Occipital lobe (tissue), 2 donors: Measurements from ENCODE around the gene DACH1. TPM values are rescaled to one million over a fixed set of nuclear protein-coding genes. Genes with fewer than 3 reads are reported as not detected.
A peak's percentile ranks its signal among the peaks of the same experiment; 100 is the strongest.
"Not testable (repeated sequence)": the region's sequence is repeated elsewhere in the genome, so short reads cannot be mapped to it uniquely, and the experiment has no call there.

Experiments used
- DNase-seq: peaks from one replicate; lab custom pipeline; 2025; lab: John Stamatoyannopoulos, UW
- total RNA-seq: library from RNA; depleted of rRNA; stranded (reverse); fragments of >200 nt; gene quantifications from one replicate; pipeline ENCODE4 v1.2.3, GENCODE V29; 2014

DACH1 gene
- 3.6 TPM for total RNA-seq

DNA sequence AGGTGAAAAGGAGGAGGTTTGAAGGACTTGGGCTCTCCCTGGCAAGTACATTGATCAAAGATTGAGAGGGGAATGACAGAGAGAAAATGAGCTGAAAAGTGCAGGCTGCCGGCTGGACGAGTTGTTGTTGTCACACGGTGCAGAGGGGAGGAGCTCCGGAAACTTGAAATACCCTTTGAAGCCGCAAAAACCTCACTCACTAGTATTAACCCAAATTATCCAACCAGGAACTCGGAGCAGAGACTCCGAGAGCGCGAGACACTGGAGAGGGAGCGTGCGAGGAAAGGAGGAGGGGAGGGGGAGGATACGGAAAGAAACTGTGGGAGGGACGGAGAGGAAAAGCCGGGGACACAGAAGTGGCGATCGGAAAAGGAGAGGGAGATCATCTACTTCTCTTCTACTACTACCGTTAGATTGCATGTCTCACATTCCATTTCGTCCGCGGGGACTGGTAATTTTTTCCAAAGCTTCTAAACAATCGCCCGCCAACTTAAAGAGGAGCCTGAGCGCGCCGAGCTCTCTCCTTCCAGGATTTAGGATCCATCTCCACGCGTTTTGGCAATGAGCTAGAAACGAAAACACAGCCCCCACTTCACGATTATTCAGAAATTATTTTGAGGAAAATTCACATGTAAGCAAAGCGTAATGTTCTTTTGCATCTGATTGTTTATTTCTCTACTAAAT is at the start of gene DACH1:
Gene DACH1, minus strand, starts transcription at position 74 of the 684 bp plus-strand sequence.
- DNase-seq, result peak; percentile 45

DNA sequence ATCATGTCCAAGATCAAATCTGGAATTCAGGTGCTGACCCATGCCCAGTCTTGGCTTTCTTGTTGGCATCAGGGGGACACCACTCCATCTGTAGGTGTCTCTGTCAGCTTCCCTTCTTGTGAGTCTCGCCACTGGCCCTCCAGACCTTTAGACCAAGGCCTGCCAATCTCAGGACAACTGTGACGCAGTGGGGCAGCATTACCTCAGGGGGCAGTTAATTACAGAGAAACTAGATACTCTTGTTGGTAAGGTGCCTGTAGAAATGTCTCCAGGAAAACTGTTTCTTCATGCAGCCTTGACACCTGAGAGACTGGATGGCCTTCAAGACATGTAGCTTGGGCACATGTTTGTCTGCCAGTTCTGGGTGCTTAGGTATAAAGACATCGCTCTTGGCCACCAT is 46.7 kb upstream of the DACH1 start:
- no peak for DNase-seq

DNA sequence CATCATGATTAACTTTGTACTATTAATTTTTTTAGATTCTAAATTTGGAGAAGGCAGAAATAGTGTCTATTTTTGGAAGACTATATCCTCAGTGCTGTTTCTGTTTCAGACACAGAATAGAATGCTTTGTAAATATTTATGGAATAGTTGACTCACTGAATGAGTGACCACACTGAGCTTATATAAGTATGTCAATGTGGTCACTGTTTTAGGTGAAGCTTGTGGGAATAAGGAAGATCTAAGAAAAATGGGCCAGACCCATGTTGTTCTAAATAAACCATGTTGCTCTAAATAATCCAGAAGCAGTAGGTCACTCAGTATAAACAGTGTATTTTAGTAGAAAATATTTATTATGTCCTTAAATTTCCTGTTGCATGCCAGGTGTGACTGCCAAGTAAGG is 45.5 kb upstream of the DACH1 start:
- DNase-seq, result no peak

DNA sequence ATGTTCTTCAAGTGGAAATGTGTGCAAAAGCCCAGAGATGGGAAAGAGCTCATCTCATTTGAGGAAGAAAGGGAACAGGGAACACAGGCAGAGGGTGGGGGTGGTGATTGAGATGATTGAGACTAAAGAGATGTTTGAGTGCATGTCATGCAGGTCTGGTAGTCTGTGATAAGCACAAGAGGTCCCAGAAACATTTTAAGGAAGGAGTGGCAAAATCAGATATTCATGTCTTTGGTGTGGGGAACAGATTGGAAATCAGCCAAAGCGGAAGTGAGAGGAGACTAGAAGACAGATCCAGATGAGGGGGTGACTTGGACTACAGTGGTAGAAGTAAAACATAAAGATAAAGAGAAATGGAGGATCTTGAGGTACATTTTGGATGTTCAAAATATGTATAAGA is 39.4 kb upstream of the DACH1 start:
- DNase-seq, result no peak

DNA sequence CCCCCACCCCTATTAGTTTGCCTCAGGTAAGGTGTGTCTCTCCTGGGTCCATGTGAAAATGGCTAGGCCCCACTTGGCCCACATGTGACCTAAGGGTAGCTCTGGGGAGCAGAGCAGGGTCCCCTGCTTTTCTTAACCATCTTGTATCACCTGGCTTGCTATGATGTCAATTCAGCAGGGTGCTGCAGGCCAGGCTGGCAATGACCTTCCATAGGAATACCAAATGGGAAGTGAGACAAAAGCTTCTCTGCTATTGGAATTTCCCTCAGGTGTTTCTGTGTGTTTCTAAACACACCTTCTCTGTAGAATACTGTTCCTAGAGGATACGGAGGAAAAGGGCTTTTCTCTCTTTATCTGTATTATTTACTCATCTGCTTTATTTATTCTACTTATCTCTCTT is 35.7 kb upstream of the DACH1 start:
- no peak for DNase-seq

DNA sequence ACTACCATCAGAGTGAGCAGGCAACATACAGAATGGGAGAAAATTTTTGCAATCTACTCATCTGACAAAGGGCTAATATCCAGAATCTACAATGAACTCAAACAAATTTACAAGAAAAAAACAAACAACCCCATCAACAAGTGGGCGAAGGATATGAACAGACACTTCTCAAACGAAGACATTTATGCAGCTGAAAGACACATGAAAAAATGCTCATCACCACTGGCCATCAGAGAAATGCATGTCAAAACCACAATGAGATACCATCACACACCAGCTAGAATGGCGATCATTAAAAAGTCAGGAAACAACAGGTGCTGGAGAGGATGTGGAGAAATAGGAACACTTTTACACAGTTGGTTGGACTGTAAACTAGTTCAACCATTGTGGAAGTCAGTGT is 26.5 kb upstream of the DACH1 start:
- DNase-seq, result not testable (repeated sequence)

DNA sequence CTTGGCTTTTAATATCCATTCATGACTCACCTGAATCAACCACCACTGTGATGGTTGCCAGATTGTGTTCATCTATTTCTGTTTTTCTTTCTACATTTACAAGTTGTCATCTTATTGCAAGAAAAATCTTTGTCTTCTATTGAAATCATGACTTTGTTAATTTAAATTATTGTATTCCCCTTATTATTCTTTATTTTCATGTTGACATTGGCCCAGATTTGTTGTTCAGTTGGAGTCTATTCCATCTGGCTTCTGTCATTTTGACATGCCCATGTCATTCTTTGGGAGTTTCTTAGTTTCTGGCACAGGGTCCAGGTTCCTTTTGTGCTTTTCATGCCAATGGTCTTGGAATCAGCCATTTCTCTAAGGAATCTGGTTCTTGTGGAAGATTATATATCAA is 19.9 kb upstream of the DACH1 start:
- no peak for DNase-seq

DNA sequence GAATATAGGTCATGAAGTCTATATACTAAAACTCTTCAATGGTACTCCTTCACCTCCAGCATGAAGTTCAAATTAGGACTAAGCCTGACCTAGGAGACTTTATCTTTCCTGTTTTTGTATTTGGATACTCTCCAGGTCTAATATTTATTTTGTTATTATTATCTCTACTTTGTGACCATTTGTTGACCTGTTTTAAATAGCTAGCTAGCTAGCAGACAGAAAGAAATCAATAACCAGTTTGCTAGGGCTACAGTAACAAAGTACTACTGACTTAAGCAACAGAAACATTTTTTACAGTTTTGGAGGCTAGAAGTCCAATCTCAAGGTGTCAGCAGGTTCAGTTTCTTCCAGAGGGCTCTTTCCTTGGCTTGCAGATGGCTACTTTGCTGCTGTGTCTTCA is 15.1 kb upstream of the DACH1 start:
- DNase-seq, result no peak

DNA sequence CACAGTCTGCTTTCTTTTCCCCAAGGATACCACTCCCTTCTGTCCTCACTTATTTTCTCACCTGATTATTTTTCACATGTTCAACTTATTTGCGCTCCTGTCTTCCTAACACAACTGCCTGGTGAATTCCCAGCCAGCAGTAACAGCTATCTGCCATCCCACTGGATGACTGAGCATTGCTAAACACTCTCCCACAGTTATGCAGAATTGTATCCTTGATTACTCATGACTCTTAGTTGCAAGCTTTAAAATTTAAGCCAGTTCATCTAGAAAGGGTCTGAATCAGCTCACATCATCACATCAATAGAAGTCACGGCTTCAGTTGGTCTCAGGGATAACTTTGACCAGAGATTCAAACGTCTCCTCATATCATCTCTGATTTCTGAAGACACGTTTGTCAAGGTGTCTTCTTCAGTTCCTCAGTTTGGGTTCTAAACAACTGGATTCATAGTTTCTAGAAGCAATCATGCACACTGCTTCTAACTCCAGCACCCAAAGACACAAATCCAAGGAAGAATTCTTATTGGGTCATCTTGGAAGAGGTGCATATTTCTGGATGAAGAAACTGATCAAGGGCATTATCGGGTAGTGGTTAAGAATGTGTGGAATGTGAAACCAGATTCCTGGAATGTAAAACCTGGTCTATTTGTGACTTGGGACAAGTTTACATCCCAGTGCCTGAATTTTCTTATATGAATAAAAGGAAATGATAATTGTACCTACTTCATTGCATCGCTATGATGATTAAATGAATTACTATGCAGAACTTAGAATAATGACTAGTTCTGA is 13.9 kb upstream of the DACH1 start:
- DNase-seq, result no peak

DNA sequence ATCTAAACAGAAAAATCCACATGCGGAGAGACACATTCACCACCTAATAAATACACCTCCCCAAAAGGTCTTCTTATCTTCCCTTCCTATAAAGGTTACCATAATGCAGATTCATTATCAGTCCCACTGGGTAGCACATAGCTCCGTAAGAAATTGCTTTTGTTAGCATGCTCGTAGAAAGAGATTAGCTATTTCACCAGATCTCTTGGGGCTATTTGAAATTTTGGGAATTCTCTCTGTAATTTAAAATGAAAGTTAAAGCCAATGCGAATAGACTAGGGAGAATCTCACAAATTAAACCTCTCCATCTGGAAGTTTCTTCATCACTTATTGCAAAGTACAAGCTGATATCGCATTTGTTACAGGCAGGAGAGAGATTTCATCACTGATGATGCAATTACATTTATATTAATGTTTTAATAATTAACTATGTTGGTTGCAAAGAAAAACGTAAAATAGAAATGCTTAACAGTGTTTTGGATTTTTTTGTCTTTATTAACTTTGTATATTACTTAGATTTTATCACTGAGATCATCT is 12.9 kb upstream of the DACH1 start:
- no peak for DNase-seq

DNA sequence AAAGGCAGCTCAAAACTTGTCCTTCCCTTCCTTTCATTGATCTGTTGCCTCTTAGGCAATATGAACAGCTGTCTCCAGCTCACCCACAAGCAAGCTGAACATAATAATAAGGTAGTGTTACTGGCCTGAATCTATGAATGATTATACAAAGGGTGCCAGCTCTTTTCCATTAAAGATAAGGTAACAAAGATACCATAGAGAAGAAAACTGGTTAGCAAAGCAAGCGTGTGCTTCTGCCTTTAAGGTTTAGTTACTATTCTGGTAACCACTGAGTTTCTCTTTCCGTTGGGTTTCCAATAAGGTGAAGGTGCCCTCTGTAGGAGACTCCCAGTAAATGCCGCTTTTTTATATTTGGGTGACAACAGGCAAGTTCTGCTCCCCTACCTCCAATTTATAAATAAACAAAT is 12.1 kb upstream of the DACH1 start:
- no peak for DNase-seq

DNA sequence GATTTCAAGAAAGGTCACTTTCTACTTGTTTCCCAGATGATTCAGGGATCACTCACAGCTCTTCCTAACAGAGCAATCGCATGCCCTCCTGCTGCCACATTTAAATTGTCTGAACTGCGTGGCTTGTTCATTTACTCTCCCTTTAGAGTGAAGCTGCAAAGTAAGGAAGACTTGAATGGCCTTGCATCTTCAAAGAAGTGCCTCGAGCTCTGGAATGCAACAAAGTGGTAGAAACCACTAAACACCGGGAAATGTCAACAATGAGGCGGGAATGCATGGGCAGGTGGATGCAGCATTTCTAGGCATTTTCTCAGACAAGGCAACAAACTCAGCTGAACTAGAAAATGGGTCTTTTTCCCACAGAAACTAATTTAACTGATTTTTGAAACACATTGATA is 10.3 kb upstream of the DACH1 start:
- DNase-seq, result no peak

DNA sequence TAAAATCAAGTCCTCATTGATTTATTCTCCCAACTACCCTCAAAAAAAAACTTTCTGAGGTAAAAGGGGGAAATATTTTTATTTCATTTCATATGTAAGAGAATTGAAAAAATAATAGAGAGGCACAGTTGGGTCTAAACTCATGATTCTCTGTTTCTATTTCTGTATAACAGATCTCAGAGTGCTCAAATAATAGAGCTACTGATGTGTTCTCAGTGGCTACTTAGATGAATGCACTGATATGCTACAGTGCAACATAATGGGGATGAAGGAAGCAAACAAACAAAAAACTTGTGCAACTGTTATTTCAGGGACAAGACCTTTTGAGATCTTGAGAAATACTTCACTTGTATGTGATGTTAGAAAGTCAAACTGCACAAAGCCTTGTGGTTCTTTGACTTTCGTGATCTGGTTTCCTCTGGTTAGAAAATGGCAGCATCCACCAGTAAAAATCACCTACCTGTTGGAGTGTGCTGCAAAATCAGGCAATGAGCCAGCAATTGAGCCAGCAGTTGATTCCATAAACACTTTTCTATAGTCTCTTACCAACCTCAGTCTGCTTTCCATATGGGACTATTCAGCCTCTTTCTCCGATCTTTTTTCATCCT is 9.7 kb upstream of the DACH1 start:
- no peak for DNase-seq

DNA sequence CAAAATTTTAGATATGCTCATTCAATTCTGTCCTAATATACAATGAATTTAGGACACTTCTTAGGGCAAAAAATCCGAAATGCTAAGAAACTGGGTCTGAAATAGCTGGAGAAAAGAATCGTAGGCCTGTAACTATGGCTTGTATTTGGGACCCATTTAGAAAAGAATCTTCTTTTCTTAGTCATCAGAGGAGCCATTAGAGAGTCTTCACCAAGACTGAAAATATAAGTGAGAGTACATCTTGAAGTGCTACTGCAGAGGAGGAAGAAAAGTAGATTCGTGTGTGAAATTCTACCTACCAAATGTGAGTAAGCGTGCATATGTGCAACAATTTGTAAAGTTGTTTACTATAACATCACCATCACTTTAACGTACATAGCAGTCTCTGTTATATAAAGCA is 8.8 kb upstream of the DACH1 start:
- DNase-seq, result no peak

DNA sequence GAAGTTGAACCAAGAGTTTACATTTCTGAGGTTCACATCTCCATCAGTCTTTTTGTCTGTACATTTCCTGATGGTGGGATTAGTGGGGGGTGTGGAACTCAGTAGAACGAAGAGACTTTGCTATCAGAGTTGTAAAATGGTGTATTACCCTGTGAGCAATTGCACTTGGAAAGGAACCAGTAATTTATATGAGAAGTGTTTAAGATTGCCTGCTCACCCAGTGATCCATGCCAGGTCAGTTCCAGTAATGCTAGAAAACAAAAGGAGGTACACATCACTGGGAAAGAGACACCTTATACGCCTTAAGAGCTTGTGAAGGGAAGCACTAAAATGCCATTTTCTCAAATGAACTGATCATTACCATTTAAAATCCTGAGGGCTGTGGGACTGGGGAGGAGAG is 7.5 kb upstream of the DACH1 start:
- no peak for DNase-seq

DNA sequence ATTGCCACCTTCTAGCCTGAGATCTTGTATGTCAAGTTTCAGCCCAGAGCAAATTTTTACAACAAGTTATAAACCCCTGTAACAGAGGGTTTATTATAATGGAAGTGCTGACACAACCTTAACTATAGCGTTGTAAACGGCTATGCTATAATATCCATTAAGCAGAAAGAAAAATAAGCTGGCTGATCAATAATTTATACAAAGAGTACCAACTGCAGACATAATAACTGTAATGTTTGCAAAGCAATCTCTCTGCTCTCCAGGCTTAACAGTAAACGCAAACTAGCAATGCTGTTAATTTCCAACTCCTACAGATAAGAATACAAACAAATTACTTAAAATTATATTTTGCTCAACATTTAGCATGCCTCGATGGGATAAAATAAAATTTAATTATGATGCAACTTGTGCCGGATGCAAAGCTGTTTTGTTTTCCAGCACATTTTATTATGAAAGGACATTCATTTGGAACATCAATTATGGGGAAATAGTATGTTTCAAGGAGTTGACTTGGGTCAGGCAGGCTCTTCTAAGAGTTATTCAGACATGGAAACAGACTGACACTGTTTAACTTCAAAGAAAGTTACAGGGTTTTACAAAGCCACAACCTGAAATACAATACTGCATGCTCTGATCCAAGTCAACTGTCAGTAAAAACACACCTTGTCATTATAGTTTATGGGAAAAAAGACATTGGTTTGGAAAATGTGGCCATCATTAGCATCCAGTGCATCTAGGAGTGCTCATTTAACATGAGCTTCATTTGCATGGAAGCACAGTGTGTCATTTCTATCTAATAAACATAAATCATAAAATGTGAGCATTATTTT is 6.6 kb upstream of the DACH1 start:
- DNase-seq, result no peak

DNA sequence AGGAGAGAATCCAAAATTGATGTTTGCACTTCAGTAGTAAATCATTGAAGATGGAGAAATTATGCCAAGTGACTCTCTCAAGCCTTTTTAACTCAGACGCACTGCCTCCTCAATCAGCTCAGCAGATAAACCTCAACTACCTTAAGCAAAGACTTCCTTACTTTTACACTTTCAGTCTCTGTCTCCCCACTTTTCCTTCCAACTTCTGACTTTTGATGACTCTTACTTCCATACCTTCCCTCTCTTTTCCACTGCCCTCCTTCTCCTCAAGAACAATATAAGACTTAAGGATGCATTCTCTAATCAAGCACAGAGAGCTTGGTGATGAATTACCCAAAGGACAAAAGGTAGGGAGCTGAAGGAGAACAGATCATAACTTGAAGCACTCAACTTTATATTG is 4.8 kb upstream of the DACH1 start:
- no peak for DNase-seq

DNA sequence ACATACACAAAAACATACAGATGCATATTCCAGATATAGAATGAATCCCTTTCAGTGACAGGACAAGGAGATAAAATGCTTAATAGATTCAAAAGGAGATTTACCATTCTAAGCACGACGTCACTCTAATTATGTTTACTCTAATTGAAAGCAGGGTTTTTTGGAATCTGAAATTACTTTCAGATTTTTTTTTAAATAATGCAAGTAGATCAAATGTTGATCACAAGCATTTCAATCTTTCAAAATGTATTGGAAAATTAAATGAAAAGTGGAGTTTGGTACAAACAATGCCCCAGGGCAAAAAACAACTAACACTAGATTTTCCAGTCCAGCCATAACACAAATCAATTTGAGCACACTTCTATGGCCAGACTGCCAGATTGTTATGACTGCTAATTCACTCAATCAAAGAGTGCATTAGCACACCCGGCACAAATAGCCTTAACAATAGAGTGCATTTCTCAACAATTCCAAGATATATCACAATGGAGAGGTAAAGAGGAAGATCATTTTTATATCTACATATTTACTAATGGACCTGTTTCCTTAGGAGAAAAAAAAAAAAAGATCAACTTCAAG is 4.3 kb upstream of the DACH1 start:
- no peak for DNase-seq

DNA sequence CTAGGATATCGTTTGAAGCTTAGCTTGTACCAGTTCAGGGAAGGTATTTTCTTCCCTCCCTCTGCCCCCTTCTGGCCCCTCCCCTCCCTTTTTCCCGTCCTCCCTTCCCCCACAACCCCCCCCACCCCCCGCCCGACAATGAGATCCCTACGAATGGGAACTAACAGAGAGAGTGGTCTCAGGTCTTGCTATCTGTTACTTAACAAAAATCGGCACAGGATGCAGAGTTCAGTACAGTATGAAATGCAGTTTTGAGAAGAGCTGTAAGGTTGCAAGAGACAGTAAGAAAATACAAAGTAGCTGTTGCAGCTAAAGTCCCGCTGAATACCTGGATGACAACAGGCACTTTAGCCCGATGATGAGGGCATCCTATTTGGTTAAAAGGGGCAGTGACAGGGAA is 3.1 kb upstream of the DACH1 start:
- no peak for DNase-seq

DNA sequence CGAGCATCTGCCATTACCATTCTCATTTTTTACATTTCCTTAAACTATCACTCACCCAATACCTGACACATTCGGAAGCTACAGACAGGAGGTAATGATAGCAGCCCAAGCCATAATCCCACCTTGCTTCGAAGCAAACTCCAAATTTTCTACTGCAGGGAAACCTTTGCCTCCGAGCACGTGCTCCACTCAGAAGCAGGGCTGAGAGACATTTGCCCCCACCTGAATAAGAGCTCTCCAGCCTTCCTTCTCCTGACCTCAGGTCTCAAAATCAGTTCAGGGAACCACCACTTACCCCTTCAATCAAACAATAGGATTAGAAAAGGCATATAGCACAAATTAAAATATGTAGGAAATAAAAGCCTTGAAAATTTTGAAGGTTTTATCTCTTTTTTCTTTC is 2.3 kb upstream of the DACH1 start:
- DNase-seq, result no peak
